Measurements from ENCODE around the gene HEXIM1.

- TF ChIP-seq, protein P1, sequence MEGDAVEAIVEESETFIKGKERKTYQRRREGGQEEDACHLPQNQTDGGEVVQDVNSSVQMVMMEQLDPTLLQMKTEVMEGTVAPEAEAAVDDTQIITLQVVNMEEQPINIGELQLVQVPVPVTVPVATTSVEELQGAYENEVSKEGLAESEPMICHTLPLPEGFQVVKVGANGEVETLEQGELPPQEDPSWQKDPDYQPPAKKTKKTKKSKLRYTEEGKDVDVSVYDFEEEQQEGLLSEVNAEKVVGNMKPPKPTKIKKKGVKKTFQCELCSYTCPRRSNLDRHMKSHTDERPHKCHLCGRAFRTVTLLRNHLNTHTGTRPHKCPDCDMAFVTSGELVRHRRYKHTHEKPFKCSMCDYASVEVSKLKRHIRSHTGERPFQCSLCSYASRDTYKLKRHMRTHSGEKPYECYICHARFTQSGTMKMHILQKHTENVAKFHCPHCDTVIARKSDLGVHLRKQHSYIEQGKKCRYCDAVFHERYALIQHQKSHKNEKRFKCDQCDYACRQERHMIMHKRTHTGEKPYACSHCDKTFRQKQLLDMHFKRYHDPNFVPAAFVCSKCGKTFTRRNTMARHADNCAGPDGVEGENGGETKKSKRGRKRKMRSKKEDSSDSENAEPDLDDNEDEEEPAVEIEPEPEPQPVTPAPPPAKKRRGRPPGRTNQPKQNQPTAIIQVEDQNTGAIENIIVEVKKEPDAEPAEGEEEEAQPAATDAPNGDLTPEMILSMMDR (conservative IDR thresholded peaks at IDR 0.05) = no peak
- TF ChIP-seq ZFX (IDR thresholded peaks at IDR 0.05) = no peak
Measured at GRCh38 chr17:45149669-45150664, 1.7 kb downstream of the HEXIM1 start.
